H1 (cell line): Measurements from ENCODE around the gene PPP1R14B. TPM values are rescaled to one million over a fixed set of nuclear protein-coding genes. Genes with fewer than 3 reads are reported as not detected.

Experiments used
- BACH1 ChIP-seq: IDR thresholded peaks from 2 replicates; pipeline ENCODE4 v1.6.1; 2012; ENCODE audit warnings: low read length, improper control_type of control experiment
- BCL11A ChIP-seq, 2 experiments: IDR thresholded peaks; one replicate each; pipeline ENCODE4 v1.6.1; 2011; ENCODE audit warnings: low read depth in 2 of 2, low read length in 2 of 2, mild to moderate bottlenecking in 2 of 2
- CEBPB ChIP-seq: IDR thresholded peaks from 2 replicates; pipeline ENCODE4 v1.6.1; 2012; ENCODE audit warnings: low read depth, low read length
- EP300 ChIP-seq, 2 experiments: IDR thresholded peaks; 1 replicate in 1 of 2; 2 replicates in 1 of 2; pipeline ENCODE4 v1.6.1; 2011 to 2012; ENCODE audit warnings: low read depth in 2 of 2, low read length in 2 of 2, mild to moderate bottlenecking in 2 of 2, borderline replicate concordance in 1 of 2, inconsistent platforms in 1 of 2, moderate library complexity in 1 of 2
- EZH2 ChIP-seq: fragments of 200-600 bp; sonication (generic); IDR thresholded peaks from 2 replicates; pipeline ENCODE4 v1.7.1; 2012; ENCODE audit warnings: low read depth, mild to moderate bottlenecking, moderate library complexity, low read length, inconsistent platforms; ENCODE audit not compliant: severe bottlenecking
- JUN ChIP-seq: IDR thresholded peaks from 2 replicates; pipeline ENCODE4 v1.6.1; 2011; ENCODE audit warnings: low read depth, mild to moderate bottlenecking, improper control_type of control experiment, low read length
- KDM5A ChIP-seq: fragments of 200-600 bp; IDR thresholded peaks from 2 replicates; pipeline ENCODE4 v1.7.1; 2012; ENCODE audit warnings: mild to moderate bottlenecking, low read length, inconsistent platforms, mixed read lengths
- RAD21 ChIP-seq, 2 experiments: IDR thresholded peaks in 1 of 2; conservative IDR thresholded peaks in 1 of 2; 2 replicates each; pipeline ENCODE4 v1.6.1; 2011; ENCODE audit warnings: low read depth in 2 of 2, low read length in 2 of 2, improper control_type of control experiment in 1 of 2, inconsistent platforms in 1 of 2, mild to moderate bottlenecking in 1 of 2, moderate library complexity in 1 of 2
- RXRA ChIP-seq: IDR thresholded peaks from 2 replicates; pipeline ENCODE4 v1.6.1; 2011; ENCODE audit warnings: low read depth, mild to moderate bottlenecking, low read length, moderate library complexity; ENCODE audit not compliant: insufficient read depth
- SIRT6 ChIP-seq: IDR thresholded peaks from one replicate; pipeline ENCODE4 v1.7.1; 2012; ENCODE audit warnings: low read length, inconsistent platforms
- SIX5 ChIP-seq: IDR thresholded peaks from 2 replicates; pipeline ENCODE4 v1.6.1; 2011; ENCODE audit warnings: mild to moderate bottlenecking, low read depth, low read length
- SP2 ChIP-seq: IDR thresholded peaks from 2 replicates; pipeline ENCODE4 v1.6.1; 2012; ENCODE audit warnings: mild to moderate bottlenecking, low read length, inconsistent platforms
- SP4 ChIP-seq: IDR thresholded peaks from 2 replicates; pipeline ENCODE4 v1.6.1; 2012; ENCODE audit warnings: low read length, inconsistent platforms
- SUZ12 ChIP-seq: fragments of 200-600 bp; sonication (generic); IDR thresholded peaks from 2 replicates; pipeline ENCODE4 v1.6.1; 2012; ENCODE audit warnings: mild to moderate bottlenecking, inconsistent platforms, low read length, moderate library complexity, mixed read lengths
- TAF1 ChIP-seq: IDR thresholded peaks from 2 replicates; pipeline ENCODE4 v1.6.1; 2011; ENCODE audit warnings: mild to moderate bottlenecking, low read depth, low read length
- TBP ChIP-seq: IDR thresholded peaks from 2 replicates; pipeline ENCODE4 v1.6.1; 2011; ENCODE audit warnings: low read depth, low read length, improper control_type of control experiment
- TCF12 ChIP-seq: IDR thresholded peaks from 2 replicates; pipeline ENCODE4 v1.6.1; 2011; ENCODE audit warnings: low read depth, mild to moderate bottlenecking, low read length
- TEAD4 ChIP-seq: IDR thresholded peaks from 2 replicates; pipeline ENCODE4 v1.6.1; 2012; ENCODE audit warnings: low read depth, low read length, inconsistent platforms, mixed read lengths
- YY1 ChIP-seq: IDR thresholded peaks from 2 replicates; pipeline ENCODE4 v1.6.1; 2011; ENCODE audit warnings: low read depth, mild to moderate bottlenecking, low read length
- ZNF274 ChIP-seq: IDR thresholded peaks from 2 replicates; pipeline ENCODE4 v1.7.0; 2012; ENCODE audit warnings: low read length, borderline replicate concordance; ENCODE audit errors: extremely low read depth
- polyA plus RNA-seq, 7 experiments: library from polyadenylated mRNA; depleted of rRNA in 3 of 7; stranded (reverse) in 5 of 7; unstranded in 2 of 7; fragments of >200 nt in 5 of 7; fragments of 200-250 nt in 2 of 7; gene quantifications; 1 replicate in 5 of 7; 2 replicates in 1 of 7; 4 replicates in 1 of 7; pipeline versions ENCODE4 v1.2.1 to v1.2.3, GENCODE V29; 2011 to 2013; ENCODE audit warnings: missing spikeins in 2 of 7, mixed read lengths in 2 of 7
- total RNA-seq: library from RNA; stranded (reverse); fragmentation: NEBNext Ultra II Directional; extraction: Animal tissue kit (Norgen Biotek cat#: 25700); gene quantifications from 2 replicates; pipeline ENCODE4 v1.2.1, GENCODE V29; 2021
- TF ChIP-seq, protein P1 (sequence below): IDR thresholded peaks from 2 replicates; pipeline ENCODE4 v1.6.1; 2011; ENCODE audit warnings: low read length, improper control_type of control experiment
- TF ChIP-seq, protein P2 (sequence below): IDR thresholded peaks from 2 replicates; pipeline ENCODE4 v1.6.1; 2012; ENCODE audit warnings: low read length, inconsistent platforms

Gene PPP1R14B
- total and polyA plus RNA-seq, 2 of the 8 experiments (the other 6 are each of a cell fraction or from before 2014, with no cell fraction given): 265 to 419 TPM

DNA sequence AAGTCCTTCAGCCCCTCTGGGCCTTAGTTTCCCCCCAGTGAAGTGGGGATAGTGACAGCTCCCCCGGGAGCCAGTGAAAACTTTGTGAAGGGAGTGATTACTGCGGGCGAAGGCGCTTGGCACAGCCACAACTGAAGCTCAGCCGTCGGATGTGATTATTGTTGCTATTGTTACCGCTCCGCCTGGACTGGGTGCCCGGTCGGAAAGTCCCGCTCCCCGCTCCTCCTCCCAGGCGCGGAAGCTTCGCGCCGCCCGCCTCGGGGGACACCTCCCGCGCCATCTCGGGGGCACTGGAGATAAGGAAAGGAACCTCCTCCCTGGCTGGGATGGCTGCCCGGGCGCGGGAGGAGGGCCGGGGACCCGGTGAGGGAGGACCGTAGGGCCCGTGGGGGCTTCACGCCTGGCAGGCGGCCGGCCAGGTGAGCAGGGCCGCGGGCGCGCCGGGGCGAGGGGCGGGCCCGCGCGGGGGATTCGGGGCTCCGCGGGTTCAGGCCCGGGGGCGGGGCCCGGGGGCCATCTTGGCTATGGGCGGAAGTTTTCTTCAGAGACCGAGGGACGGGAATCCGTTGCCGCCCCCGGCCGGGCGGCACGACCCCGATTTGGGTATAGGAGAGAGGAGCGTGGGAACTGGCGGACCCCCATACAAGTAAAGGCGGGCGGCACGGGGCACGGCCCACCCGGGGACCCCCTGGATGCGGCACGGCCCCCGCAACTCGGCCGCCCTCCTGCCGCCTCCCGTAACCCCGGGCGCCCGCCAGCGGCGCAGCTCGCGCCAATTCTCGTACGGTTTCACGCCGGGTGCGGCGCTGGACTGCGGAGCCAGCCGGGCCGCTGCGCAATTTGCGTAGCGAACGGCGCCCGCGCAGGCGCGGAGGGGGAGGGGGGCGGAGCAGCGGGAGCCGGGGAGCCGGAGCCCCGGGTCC is 38.5 kb upstream of the PPP1R14B start, which contains the start of gene GPR137 (continued):
- TF ChIP-seq SIX5 (peak; percentile 75), RXRA (no peak), SIRT6 (no peak), EP300 (IDR thresholded peaks at IDR 0.05; ENCODE audit: borderline replicate concordance in 1 of 2, low read depth in 2 of 2, low read length in 2 of 2) (no peak), TCF12 (no peak), TBP (no peak), SUZ12 (no peak), EZH2 (no peak), JUN (no peak), SP4 (peak; percentile 97), ZNF274 (no peak), KDM5A (no peak), TEAD4 (no peak), TAF1 (no peak), YY1 (peak; percentile 97), BACH1 (no peak), CEBPB (no peak), RAD21 (IDR thresholded peaks at IDR 0.05 in 1 of 2, conservative IDR thresholded peaks at IDR 0.05 in 1 of 2; ENCODE audit: low read depth in 2 of 2, low read length in 2 of 2) (no peak; a peak in 1 of 4 replicates), SP2 (no peak), BCL11A (IDR thresholded peaks at IDR 0.05; ENCODE audit: low read depth in 2 of 2, low read length in 2 of 2) (no peak)
- TF ChIP-seq, protein P1, sequence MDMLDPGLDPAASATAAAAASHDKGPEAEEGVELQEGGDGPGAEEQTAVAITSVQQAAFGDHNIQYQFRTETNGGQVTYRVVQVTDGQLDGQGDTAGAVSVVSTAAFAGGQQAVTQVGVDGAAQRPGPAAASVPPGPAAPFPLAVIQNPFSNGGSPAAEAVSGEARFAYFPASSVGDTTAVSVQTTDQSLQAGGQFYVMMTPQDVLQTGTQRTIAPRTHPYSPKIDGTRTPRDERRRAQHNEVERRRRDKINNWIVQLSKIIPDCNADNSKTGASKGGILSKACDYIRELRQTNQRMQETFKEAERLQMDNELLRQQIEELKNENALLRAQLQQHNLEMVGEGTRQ: no peak
- TF ChIP-seq, protein P2, sequence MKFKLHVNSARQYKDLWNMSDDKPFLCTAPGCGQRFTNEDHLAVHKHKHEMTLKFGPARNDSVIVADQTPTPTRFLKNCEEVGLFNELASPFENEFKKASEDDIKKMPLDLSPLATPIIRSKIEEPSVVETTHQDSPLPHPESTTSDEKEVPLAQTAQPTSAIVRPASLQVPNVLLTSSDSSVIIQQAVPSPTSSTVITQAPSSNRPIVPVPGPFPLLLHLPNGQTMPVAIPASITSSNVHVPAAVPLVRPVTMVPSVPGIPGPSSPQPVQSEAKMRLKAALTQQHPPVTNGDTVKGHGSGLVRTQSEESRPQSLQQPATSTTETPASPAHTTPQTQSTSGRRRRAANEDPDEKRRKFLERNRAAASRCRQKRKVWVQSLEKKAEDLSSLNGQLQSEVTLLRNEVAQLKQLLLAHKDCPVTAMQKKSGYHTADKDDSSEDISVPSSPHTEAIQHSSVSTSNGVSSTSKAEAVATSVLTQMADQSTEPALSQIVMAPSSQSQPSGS: no peak
